ENCODE data around the gene DNAJC17. TPM values are rescaled to one million over a fixed set of nuclear protein-coding genes. Genes with fewer than 3 reads are reported as not detected.

DNAJC17 gene
- total and polyA plus RNA-seq, 4 donors, result 36.5 to 76.5 (median 44.1) TPM

GRCh38 chr15:40844696-40845030, 37.4 kb upstream of the DNAJC17 start:
- Histone ChIP-seq H3K27me3 (ENCODE audit: control insufficient read depth in 3 of 3, insufficient read depth in 3 of 3, low read length in 2 of 3) (peaks cover 0 to 8% (median 5%) of the 10 kb centered on the region in 3 donors), H3K4me1 (ENCODE audit: control insufficient read depth in 5 of 5, insufficient read depth in 5 of 5, low read length in 5 of 5) (peaks cover 0 to 28% (median 5%) of the 10 kb centered on the region in 5 donors), H3K4me3 (peak overlapping the region; percentile 43), H3K9me3 (ENCODE audit: control insufficient read depth in 4 of 4, insufficient read depth in 3 of 4, low read length in 3 of 4) (no peaks in the 10 kb centered on the region), H3K27ac (ENCODE audit: low read depth in 1 of 2, low read length in 1 of 2) (peak overlapping the region in 1 of 2 donors; percentile 89), H3K36me3 (ENCODE audit: control insufficient read depth in 4 of 4, insufficient read depth in 4 of 4, low read length in 4 of 4) (no peaks in the 10 kb centered on the region), H3K9ac (ENCODE audit: insufficient read depth in 1 of 2, low read length in 2 of 2) (no peak overlapping the region)
- 1 to 2% methylated on average over 25 to 28 of the region's 28 CpGs for WGBS, 2 donors
- TF ChIP-seq CTCF (IDR thresholded peaks at IDR 0.05; ENCODE audit: control extremely low read depth, extremely low read depth), result no peak
- ATAC-seq (ENCODE audit: insufficient read depth, low FRiP score), result no peak
- DNase-seq, result peak; percentile 31 to 52 (median 43)

- peak within 1 kb of the TSS in 1 of 2 donors; percentile 89 for H3K27ac ChIP-seq (ENCODE audit: low read depth in 1 of 2, low read length in 1 of 2)
- TF ChIP-seq CTCF (IDR thresholded peaks at IDR 0.05; ENCODE audit: control extremely low read depth, extremely low read depth), result no peak
- peak; percentile 29 to 44 (median 42) for DNase-seq
- peaks cover 0 to 28% (median 5%) of the 10 kb centered on the region in 5 donors for H3K4me1 ChIP-seq (ENCODE audit: control insufficient read depth in 5 of 5, insufficient read depth in 5 of 5, low read length in 5 of 5)
- peak; percentile 48 for ATAC-seq (ENCODE audit: insufficient read depth, low FRiP score)
- H3K9me3 ChIP-seq (ENCODE audit: control insufficient read depth in 4 of 4, insufficient read depth in 3 of 4, low read length in 3 of 4), result no peaks in the 10 kb centered on the region
- H3K36me3 ChIP-seq (ENCODE audit: control insufficient read depth in 4 of 4, insufficient read depth in 4 of 4, low read length in 4 of 4), result no peaks in the 10 kb centered on the region
- 0 to 1% methylated on average over 57 to 89 of the region's 89 CpGs for WGBS, 2 donors
- peaks cover 0 to 8% (median 5%) of the 10 kb centered on the region in 3 donors for H3K27me3 ChIP-seq (ENCODE audit: control insufficient read depth in 3 of 3, insufficient read depth in 3 of 3, low read length in 2 of 3)
- peak within 1 kb of the TSS; percentile 43 for H3K4me3 ChIP-seq
- H3K9ac ChIP-seq (ENCODE audit: insufficient read depth in 1 of 2, low read length in 2 of 2), result peak within 1 kb of the TSS; percentile 23 to 55
Measured at GRCh38 chr15:40843885-40844695, 36.8 kb upstream of the DNAJC17 start, which contains the start of gene SPINT1. SPINT1 (plus strand) TSS chr15:40844048; CDS start chr15:40844555, 507 bp downstream.

DNA sequence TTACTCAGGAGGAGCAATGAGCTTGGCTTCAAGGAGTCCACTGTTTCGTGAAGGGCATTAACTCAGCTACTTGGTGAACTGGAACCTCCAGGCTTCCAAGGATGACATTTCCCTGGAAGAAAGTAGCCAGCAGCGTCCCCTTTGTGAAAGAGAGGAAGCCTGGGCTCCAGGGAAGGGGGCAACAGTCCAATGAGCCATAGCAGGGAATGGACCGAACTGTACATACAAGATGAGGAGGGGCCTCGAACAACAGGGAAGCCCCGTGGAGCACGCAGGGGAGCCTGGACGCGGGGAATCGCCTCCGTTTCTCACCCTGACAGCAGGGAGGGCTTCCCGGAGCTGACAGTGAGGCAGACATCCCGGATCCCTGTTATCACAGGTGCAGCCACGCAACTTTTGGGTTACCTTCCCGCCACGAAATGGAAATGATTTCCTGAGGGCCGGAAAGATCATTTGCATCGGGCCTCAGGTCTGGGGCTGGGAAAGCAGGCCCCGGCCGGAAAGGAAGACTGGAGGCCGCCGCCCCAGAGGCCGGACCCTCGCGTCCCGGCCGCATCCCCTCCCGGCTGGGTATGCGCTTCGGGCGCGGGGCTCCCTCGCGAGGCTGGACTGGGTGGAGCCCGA, 36.1 kb upstream of the DNAJC17 start:
- no peaks in the 10 kb centered on the region for H3K36me3 ChIP-seq (ENCODE audit: control insufficient read depth in 4 of 4, insufficient read depth in 4 of 4, low read length in 4 of 4)
- peak overlapping the region in 1 of 2 donors; percentile 66 for H3K27ac ChIP-seq (ENCODE audit: low read depth in 1 of 2, low read length in 1 of 2)
- no peak for ATAC-seq (ENCODE audit: insufficient read depth, low FRiP score)
- no peak for DNase-seq
- no peak for TF ChIP-seq CTCF (IDR thresholded peaks at IDR 0.05; ENCODE audit: control extremely low read depth, extremely low read depth)
- H3K9me3 ChIP-seq (ENCODE audit: control insufficient read depth in 4 of 4, insufficient read depth in 3 of 4, low read length in 3 of 4), result no peaks in the 10 kb centered on the region
- peaks cover 0 to 28% (median 5%) of the 10 kb centered on the region in 5 donors for H3K4me1 ChIP-seq (ENCODE audit: control insufficient read depth in 5 of 5, insufficient read depth in 5 of 5, low read length in 5 of 5)
- peaks cover 0 to 8% (median 5%) of the 10 kb centered on the region in 3 donors for H3K27me3 ChIP-seq (ENCODE audit: control insufficient read depth in 3 of 3, insufficient read depth in 3 of 3, low read length in 2 of 3)
- peak overlapping the region; percentile 30 for H3K4me3 ChIP-seq
- H3K9ac ChIP-seq (ENCODE audit: insufficient read depth in 1 of 2, low read length in 2 of 2), result peak overlapping the region in 1 of 2 donors; percentile 23
- WGBS, 2 donors, result 21 to 31% methylated on average over 33 to 34 of the region's 34 CpGs
